Measurements from ENCODE around the gene TVP23C.

The TVP23C gene

DNA sequence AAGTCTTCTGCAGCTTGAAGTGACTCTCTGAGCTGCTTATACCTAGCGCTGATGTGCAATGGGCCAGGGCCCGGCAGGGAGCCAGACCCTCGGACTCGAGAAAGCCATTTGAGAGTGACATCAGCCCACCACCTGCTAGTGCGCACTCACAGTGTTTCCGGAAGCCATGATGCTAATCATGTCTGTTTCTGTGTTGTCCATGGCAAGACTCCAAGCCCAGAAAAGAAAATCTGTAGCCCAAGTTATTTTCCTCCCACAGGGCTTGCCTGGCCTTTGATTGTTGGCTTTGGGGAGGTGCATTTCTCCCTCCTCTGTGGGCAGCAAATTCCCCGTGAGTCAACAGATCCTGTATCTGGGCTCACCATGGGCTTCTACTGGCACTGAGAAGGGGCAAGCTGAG lies 94.0 kb downstream of the TVP23C start:
- H2AFZ ChIP-seq (ENCODE audit: low read depth, low read length, severe bottlenecking): no peak overlapping the region
- no peaks in the 10 kb centered on the region for H3K79me2 ChIP-seq (ENCODE audit: insufficient read depth, low read length)
- H3K4me2 ChIP-seq (ENCODE audit: low read depth, low read length, poor library complexity, severe bottlenecking): no peak overlapping the region
- H3K4me3 ChIP-seq (ENCODE audit: insufficient read depth, low read length, poor library complexity, severe bottlenecking): no peak overlapping the region
- no peak overlapping the region for H3K9ac ChIP-seq (ENCODE audit: low read length)
- no peaks in the 10 kb centered on the region for H3F3A ChIP-seq (ENCODE audit: insufficient read depth)
- H3K27me3 ChIP-seq (ENCODE audit: low read length): no peaks in the 10 kb centered on the region
- TF ChIP-seq, protein P1, sequence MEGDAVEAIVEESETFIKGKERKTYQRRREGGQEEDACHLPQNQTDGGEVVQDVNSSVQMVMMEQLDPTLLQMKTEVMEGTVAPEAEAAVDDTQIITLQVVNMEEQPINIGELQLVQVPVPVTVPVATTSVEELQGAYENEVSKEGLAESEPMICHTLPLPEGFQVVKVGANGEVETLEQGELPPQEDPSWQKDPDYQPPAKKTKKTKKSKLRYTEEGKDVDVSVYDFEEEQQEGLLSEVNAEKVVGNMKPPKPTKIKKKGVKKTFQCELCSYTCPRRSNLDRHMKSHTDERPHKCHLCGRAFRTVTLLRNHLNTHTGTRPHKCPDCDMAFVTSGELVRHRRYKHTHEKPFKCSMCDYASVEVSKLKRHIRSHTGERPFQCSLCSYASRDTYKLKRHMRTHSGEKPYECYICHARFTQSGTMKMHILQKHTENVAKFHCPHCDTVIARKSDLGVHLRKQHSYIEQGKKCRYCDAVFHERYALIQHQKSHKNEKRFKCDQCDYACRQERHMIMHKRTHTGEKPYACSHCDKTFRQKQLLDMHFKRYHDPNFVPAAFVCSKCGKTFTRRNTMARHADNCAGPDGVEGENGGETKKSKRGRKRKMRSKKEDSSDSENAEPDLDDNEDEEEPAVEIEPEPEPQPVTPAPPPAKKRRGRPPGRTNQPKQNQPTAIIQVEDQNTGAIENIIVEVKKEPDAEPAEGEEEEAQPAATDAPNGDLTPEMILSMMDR (IDR thresholded peaks at IDR 0.05; ENCODE audit: insufficient read depth, low read length, poor library complexity, severe bottlenecking): no peak
- TF ChIP-seq EZH2phosphoT487 (conservative IDR thresholded peaks at IDR 0.05; ENCODE audit: low read length): no peak
- H3K9me2 ChIP-seq (replicated peaks; ENCODE audit: insufficient read depth, low read length): no peaks in the 10 kb centered on the region
- H3K9me3 ChIP-seq (ENCODE audit: insufficient read depth, low read length): no peaks in the 10 kb centered on the region
- H3K27ac ChIP-seq (ENCODE audit: low read depth, low read length): no peak overlapping the region
- no peaks in the 10 kb centered on the region for H3K36me3 ChIP-seq (ENCODE audit: low read length)
- H4K20me1 ChIP-seq (ENCODE audit: low read depth, low read length): no peaks in the 10 kb centered on the region

DNA sequence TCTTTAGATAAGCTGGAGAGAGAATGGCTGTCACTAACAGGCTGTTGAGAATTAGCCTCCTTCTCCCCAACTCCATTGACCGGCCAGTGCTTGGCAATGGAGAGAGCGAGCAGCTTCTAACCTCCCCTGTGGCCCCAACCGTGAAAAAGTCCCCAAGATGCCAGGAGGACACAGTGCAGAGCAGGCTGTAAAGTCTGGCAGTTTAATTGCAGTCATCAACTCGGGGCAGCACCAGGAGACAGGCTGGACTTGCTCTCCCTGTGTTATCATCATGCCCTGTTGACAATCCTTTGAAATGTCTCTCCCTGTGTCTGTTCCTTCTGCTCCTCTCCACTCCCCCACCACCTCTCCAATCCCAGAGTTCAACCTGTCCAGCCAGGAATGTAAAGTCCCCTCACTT lies 95.2 kb downstream of the TVP23C start:
- Histone ChIP-seq H4K20me1 (ENCODE audit: low read depth, low read length) (no peaks in the 10 kb centered on the region), H3K27me3 (ENCODE audit: low read length) (no peaks in the 10 kb centered on the region), H3F3A (ENCODE audit: insufficient read depth) (no peaks in the 10 kb centered on the region), H3K4me2 (ENCODE audit: low read depth, low read length, poor library complexity, severe bottlenecking) (no peak overlapping the region), H3K9me2 (replicated peaks; ENCODE audit: insufficient read depth, low read length) (no peaks in the 10 kb centered on the region), H3K9ac (ENCODE audit: low read length) (no peak overlapping the region), H3K36me3 (ENCODE audit: low read length) (no peaks in the 10 kb centered on the region), H3K9me3 (ENCODE audit: insufficient read depth, low read length) (no peaks in the 10 kb centered on the region), H3K4me3 (ENCODE audit: insufficient read depth, low read length, poor library complexity, severe bottlenecking) (no peak overlapping the region), H3K27ac (ENCODE audit: low read depth, low read length) (no peak overlapping the region), H3K79me2 (ENCODE audit: insufficient read depth, low read length) (no peaks in the 10 kb centered on the region), H2AFZ (ENCODE audit: low read depth, low read length, severe bottlenecking) (no peak overlapping the region)
- TF ChIP-seq, protein P1 (IDR thresholded peaks at IDR 0.05; ENCODE audit: insufficient read depth, low read length, poor library complexity, severe bottlenecking): no peak
- TF ChIP-seq EZH2phosphoT487 (conservative IDR thresholded peaks at IDR 0.05; ENCODE audit: low read length): no peak

DNA sequence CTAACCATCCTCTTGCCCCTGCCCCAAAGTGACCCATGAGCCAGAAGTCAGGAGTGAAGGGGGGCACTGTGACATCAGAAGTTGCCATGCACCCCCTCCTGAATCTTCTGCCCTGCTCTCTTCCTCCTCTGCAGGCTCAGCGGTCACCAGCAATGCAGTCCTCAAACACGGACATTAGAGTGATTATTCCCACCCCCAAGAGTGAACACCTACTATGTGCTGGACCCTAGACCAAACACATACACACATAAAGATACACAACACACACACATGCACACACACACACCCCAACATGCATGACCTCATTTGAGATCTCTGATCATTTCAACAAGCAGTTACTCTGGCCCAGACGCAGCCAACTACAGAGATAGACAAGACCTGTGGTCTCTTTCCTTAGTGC lies 95.7 kb downstream of the TVP23C start, which contains the start of gene CDRT4:
Gene CDRT4, minus strand, starts transcription at position 30 of the 400 bp plus-strand sequence. CDS start 27,383 bp downstream, outside the sequence.
- TF ChIP-seq EZH2phosphoT487 (conservative IDR thresholded peaks at IDR 0.05; ENCODE audit: low read length): no peak
- TF ChIP-seq, protein P1 (IDR thresholded peaks at IDR 0.05; ENCODE audit: insufficient read depth, low read length, poor library complexity, severe bottlenecking): no peak
- no peaks in the 10 kb centered on the region for H3K9me2 ChIP-seq (replicated peaks; ENCODE audit: insufficient read depth, low read length)
- H3F3A ChIP-seq (ENCODE audit: insufficient read depth): no peaks in the 10 kb centered on the region
- no peaks in the 10 kb centered on the region for H3K36me3 ChIP-seq (ENCODE audit: low read length)
- no peaks in the 10 kb centered on the region for H3K9me3 ChIP-seq (ENCODE audit: insufficient read depth, low read length)
- no peaks in the 10 kb centered on the region for H4K20me1 ChIP-seq (ENCODE audit: low read depth, low read length)
- no peak within 1 kb of the TSS for H3K4me2 ChIP-seq (ENCODE audit: low read depth, low read length, poor library complexity, severe bottlenecking)
- H3K9ac ChIP-seq (ENCODE audit: low read length): no peak within 1 kb of the TSS
- no peaks in the 10 kb centered on the region for H3K79me2 ChIP-seq (ENCODE audit: insufficient read depth, low read length)
- H3K27ac ChIP-seq (ENCODE audit: low read depth, low read length): no peak within 1 kb of the TSS
- H3K4me3 ChIP-seq (ENCODE audit: insufficient read depth, low read length, poor library complexity, severe bottlenecking): no peak within 1 kb of the TSS
- no peaks in the 10 kb centered on the region for H3K27me3 ChIP-seq (ENCODE audit: low read length)
- no peak within 1 kb of the TSS for H2AFZ ChIP-seq (ENCODE audit: low read depth, low read length, severe bottlenecking)
